GM12875 (cell line): Measurements from ENCODE around the gene VEZF1.

ENCODE experiments used
- H3K4me3 ChIP-seq: one replicate; pipeline ENCODE4 v1.5.1; 2011; ENCODE audit warnings: low read depth, low read length, control low read depth
- CTCF ChIP-seq: IDR thresholded peaks from 2 replicates; pipeline ENCODE4 v1.5.1; 2011; ENCODE audit warnings: low read depth, mild to moderate bottlenecking, control low read depth, inconsistent platforms, low read length, moderate library complexity, borderline replicate concordance; ENCODE audit not compliant: insufficient read depth

Gene VEZF1

GRCh38 chr17:57948169-57948554, 39.9 kb downstream of the VEZF1 start:
- no peak overlapping the region for H3K4me3 ChIP-seq
- no peak for TF ChIP-seq CTCF

GRCh38 chr17:57947369-57947768, 40.7 kb downstream of the VEZF1 start:
- no peak for TF ChIP-seq CTCF
- H3K4me3 ChIP-seq = no peak overlapping the region

GRCh38 chr17:57946798-57947358, 41.2 kb downstream of the VEZF1 start:
- TF ChIP-seq CTCF = no peak
- H3K4me3 ChIP-seq = no peak overlapping the region

GRCh38 chr17:57945996-57946797, 41.9 kb downstream of the VEZF1 start:
- TF ChIP-seq CTCF = no peak
- no peak overlapping the region for H3K4me3 ChIP-seq

GRCh38 chr17:57944908-57945307, 43.1 kb downstream of the VEZF1 start:
- H3K4me3 ChIP-seq = no peak overlapping the region
- TF ChIP-seq CTCF = no peak

GRCh38 chr17:57943645-57944044, 44.4 kb downstream of the VEZF1 start:
- H3K4me3 ChIP-seq = no peak overlapping the region
- TF ChIP-seq CTCF = no peak

- TF ChIP-seq CTCF = no peak
- no peak overlapping the region for H3K4me3 ChIP-seq
Measured at GRCh38 chr17:57943140-57943539, 44.9 kb downstream of the VEZF1 start.
